Brain microvascular endothelial cell (primary cell): Measurements from ENCODE around the gene REC8.

ENCODE experiments used
- DNase-seq: peaks from one replicate; pipeline ENCODE4 v3.0.0-alpha.2; 2020
- H3K27ac ChIP-seq: fragments of 250-450 bp; sonication (Bioruptor Pico); 2 replicates; pipeline ENCODE4 v1.5.1; 2020; ENCODE audit warnings: mild to moderate bottlenecking, moderate library complexity
- H3K27me3 ChIP-seq: fragments of 250-450 bp; sonication (Bioruptor Pico); replicated peaks from 2 replicates; pipeline ENCODE4 v1.5.1; 2020; ENCODE audit warnings: mild to moderate bottlenecking
- H3K36me3 ChIP-seq: fragments of 250-450 bp; sonication (Bioruptor Pico); replicated peaks from 2 replicates; pipeline ENCODE4 v1.5.1; 2020; ENCODE audit warnings: mild to moderate bottlenecking
- H3K4me3 ChIP-seq: 2 replicates; pipeline ENCODE4 v1.5.1; 2011; ENCODE audit warnings: low read depth, mild to moderate bottlenecking, control low read depth, low read length, moderate library complexity
- CTCF ChIP-seq: IDR thresholded peaks from 2 replicates; pipeline ENCODE4 v1.5.1; 2011; ENCODE audit warnings: low read depth, mild to moderate bottlenecking, moderate library complexity, low read length, control low read depth, inconsistent platforms; ENCODE audit errors: missing control alignments
- in situ Hi-C: cut with HindIII; loops from 2 replicates; pipeline ENCODE4 v1.10.0; 2017; ENCODE audit warnings: low sequenced_read_pairs, low pct_ligation_motif_present

REC8 gene

GRCh38 chr14:24206260-24207103, 34.6 kb downstream of the REC8 start:
- DNase-seq = no peak
- Histone ChIP-seq H3K36me3 (peaks cover 30% of the 10 kb centered on the region), H3K4me3 (no peak overlapping the region), H3K27me3 (no peaks in the 10 kb centered on the region), H3K27ac (no peak overlapping the region)
- in situ Hi-C loops = no loop called here
- no peak for TF ChIP-seq CTCF

DNA sequence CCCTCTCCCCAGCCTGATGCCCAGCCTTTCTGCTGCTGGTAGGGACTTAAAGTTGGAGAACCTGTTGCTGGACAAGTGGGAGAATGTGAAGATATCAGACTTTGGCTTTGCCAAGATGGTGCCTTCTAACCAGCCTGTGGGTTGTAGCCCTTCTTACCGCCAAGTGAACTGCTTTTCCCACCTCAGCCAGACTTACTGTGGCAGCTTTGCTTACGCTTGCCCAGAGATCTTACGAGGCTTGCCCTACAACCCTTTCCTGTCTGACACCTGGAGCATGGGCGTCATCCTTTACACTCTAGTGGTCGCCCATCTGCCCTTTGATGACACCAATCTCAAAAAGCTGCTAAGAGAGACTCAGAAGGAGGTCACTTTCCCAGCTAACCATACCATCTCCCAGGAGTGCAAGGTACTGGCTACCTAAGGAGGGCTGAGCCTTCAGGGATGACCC, 35.2 kb downstream of the REC8 start:
- TF ChIP-seq CTCF = no peak
- Histone ChIP-seq H3K27ac (no peak overlapping the region), H3K4me3 (no peak overlapping the region), H3K36me3 (peaks cover 30% of the 10 kb centered on the region), H3K27me3 (no peaks in the 10 kb centered on the region)
- no peak for DNase-seq
- in situ Hi-C loops = no loop called here

DNA sequence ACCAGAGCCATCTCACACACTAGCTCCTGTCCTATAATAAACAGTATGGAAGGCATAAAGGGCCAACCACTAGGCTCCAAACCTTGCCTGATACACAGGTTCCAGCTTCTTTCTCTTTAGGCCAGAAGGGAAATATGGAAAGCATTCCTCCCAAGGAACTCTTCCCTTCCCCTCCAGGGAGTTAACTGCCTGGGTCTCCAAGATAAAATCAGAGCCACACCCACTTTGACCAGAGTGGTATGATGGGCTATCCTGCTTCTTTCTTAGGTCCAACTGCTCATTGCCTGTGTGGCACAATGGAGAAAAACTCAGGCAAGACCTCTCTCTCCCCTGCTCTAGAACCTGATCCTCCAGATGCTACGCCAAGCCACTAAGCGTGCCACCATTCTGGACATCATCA, 35.7 kb downstream of the REC8 start:
- DNase-seq = no peak
- no peak overlapping the region for H3K27ac ChIP-seq
- peaks cover 28% of the 10 kb centered on the region for H3K36me3 ChIP-seq
- no peak for TF ChIP-seq CTCF
- H3K4me3 ChIP-seq = no peak overlapping the region
- in situ Hi-C loops = no loop called here
- H3K27me3 ChIP-seq = no peaks in the 10 kb centered on the region

GRCh38 chr14:24211311-24211710, 39.4 kb downstream of the REC8 start:
- Histone ChIP-seq H3K27ac (no peak overlapping the region), H3K36me3 (peaks cover 26% of the 10 kb centered on the region), H3K4me3 (no peak overlapping the region), H3K27me3 (no peaks in the 10 kb centered on the region)
- in situ Hi-C loops = no loop called here
- no peak for DNase-seq
- TF ChIP-seq CTCF = no peak

DNA sequence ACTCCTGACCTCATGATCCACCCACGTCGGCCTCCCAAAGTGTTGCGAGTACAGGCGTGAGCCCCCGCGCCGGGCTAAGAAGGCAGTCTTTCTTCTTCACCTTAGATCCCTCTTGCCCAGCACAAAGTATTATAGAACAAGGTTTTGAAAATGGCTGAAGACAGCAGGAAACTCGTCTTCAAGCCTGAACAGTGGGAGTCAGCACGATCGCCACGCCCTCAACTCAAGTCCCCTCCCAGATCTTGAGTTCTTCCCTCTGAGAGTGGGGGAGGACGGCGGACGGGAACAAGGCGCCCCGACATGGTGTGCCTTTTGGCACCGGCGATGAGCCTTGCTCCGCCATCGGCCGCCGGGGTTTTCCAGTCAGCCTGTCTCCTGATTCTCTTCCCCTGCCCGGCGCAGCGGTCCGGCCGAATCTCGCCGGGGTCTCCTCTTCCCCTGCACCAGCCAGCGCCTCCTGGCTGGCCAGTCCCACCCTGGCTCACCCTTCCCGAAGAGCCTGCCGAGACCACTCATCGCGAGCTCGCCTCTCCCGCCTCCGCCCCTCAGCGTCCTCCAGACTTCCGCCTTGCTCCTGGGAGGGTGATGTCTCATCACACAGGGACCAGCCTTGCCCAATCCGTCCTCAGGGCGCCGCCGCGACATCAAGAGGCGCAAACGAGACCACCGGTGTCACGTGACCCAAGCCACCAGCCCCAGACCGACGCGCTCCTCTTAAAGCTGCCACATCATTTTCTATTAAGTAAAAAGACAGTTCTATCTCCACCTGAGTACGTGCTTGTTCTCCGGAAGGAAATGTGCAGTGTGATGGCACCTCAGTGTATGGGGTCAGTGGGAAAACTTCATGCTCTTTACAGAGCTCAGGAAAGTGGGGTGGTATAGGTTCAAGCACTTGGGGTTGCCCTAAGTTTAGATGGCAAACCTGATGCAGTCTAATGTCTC, 41.3 kb downstream of the REC8 start, which contains the start of gene CHMP4A:
CHMP4A (minus strand) TSS at position 565 of the 942 bp plus-strand sequence; CDS start at position 516, 49 bp downstream.
- peaks cover 26% of the 10 kb centered on the region for H3K36me3 ChIP-seq
- DNase-seq = peak; percentile 99
- in situ Hi-C loops = no loop called here
- H3K4me3 ChIP-seq = peak within 1 kb of the TSS; percentile 80
- H3K27ac ChIP-seq = peak within 1 kb of the TSS; percentile 94
- H3K27me3 ChIP-seq = no peaks in the 10 kb centered on the region
- peak; percentile 40 for TF ChIP-seq CTCF
